Measurements from ENCODE around the gene TNRC18.
"Not testable (repeated sequence)": the region's sequence is repeated elsewhere in the genome, so short reads cannot be mapped to it uniquely, and the experiment has no call there.

TNRC18 gene

GRCh38 chr7:5263066-5263465, 160.6 kb downstream of the TNRC18 start:
- DNase-seq, result not testable (repeated sequence)

DNA sequence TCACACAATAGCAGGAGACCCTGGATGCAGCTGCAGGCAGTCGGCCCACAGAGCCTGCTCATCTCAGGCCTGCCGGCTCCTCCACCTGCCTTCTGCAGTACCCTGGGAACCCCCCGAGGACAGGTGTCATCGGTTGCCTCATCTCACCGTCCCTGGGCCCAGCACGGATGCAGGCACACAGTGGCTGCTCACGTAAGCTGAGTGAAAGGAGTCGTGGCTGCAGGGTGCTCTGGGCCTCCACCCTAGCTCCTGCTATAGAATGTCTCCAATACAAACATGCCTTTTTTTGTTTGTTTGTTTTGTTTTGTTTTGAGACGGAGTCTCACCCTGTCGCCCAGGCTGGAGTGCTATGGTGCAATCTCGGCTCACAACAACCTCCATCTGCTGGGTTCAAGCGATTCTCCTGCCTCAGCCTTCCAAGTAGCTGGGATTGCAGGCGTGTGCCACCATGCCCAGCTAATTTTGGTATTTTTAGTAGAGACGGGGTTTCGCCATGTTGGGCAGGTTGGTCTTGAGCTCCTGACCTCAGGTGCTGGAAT, 163.0 kb downstream of the TNRC18 start:
- not testable (repeated sequence) for DNase-seq
